SK-N-SH (cell line): ENCODE measurements around the gene GBX2.

Experiments used
- POLR2AphosphoS5 ChIP-seq: IDR thresholded peaks from 2 replicates; pipeline ENCODE4 v1.6.1; 2012; ENCODE audit warnings: low read depth, low read length
- SMC3 ChIP-seq: IDR thresholded peaks from 2 replicates; pipeline ENCODE4 v1.6.1; 2012; ENCODE audit warnings: low read depth, low read length, improper control_type of control experiment
- TCF12 ChIP-seq: IDR thresholded peaks from 2 replicates; pipeline ENCODE4 v1.4.0; 2012
- YY1 ChIP-seq: IDR thresholded peaks from 2 replicates; pipeline ENCODE4 v1.4.0; 2012; ENCODE audit warnings: low read depth, mild to moderate bottlenecking
- TF ChIP-seq, protein P1 (sequence below): fragments of 200-600 bp; sonication (generic); IDR thresholded peaks from 2 replicates; pipeline ENCODE4 v1.6.1; 2017; ENCODE audit warnings: antibody characterized with exemption, mild to moderate bottlenecking, moderate library complexity

DNA sequence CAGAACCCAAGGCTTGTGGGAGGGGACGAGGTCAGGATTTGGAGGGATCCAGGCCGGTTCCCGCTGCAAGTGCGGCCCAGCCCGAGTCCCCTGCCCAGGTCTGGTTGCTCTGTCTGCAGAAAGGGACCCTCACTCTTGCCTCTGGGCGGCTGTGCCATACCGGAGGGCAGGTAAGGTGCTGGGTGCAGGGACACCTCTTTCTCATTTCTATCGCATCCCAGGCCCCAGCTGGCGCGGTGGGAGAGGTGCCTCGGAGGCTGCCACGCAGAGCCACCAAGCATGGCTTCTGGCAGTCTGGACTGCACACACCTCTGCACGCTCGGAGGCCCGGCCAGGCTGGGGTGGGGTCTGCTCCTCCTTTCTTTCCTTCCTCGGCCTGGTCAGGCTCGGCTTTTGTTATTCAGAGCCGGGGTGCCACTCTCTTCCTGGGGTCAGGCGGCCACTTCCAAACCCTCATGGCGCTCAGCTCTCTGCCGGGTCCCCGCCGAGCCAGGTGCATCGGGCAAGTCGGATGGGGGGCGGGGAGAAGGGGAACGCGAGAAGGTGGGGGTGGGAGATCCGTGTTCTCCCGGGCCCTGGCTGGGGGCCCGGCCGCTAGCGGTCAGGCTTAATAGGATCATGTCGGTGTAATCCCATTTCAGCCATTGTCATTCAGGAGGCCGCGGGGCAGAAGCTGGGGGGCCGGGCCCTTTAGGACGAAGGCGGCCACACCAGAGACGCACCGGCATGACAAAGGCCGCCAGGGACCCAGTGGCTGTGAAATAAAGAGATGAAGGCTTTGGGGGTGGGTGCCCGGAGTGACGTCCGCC is 9.0 kb downstream of the GBX2 start:
- no peak for TF ChIP-seq POLR2AphosphoS5
- TF ChIP-seq, protein P1, sequence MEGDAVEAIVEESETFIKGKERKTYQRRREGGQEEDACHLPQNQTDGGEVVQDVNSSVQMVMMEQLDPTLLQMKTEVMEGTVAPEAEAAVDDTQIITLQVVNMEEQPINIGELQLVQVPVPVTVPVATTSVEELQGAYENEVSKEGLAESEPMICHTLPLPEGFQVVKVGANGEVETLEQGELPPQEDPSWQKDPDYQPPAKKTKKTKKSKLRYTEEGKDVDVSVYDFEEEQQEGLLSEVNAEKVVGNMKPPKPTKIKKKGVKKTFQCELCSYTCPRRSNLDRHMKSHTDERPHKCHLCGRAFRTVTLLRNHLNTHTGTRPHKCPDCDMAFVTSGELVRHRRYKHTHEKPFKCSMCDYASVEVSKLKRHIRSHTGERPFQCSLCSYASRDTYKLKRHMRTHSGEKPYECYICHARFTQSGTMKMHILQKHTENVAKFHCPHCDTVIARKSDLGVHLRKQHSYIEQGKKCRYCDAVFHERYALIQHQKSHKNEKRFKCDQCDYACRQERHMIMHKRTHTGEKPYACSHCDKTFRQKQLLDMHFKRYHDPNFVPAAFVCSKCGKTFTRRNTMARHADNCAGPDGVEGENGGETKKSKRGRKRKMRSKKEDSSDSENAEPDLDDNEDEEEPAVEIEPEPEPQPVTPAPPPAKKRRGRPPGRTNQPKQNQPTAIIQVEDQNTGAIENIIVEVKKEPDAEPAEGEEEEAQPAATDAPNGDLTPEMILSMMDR, result no peak
- no peak for TF ChIP-seq TCF12
- TF ChIP-seq SMC3, result no peak
- TF ChIP-seq YY1, result no peak
